ENCODE results near the gene ST6GALNAC3.

The ST6GALNAC3 gene

GRCh38 chr1:76541618-76542017, 467.1 kb downstream of the ST6GALNAC3 start:
- DNase-seq, result no peak

- DNase-seq, result no peak
Measured at GRCh38 chr1:76542359-76542758, 467.8 kb downstream of the ST6GALNAC3 start.

GRCh38 chr1:76543495-76543894, 468.9 kb downstream of the ST6GALNAC3 start:
- DNase-seq, result no peak

GRCh38 chr1:76546354-76546933, 471.9 kb downstream of the ST6GALNAC3 start:
- DNase-seq, result no peak

- DNase-seq, result no peak
Measured at GRCh38 chr1:76547916-76548315, 473.4 kb downstream of the ST6GALNAC3 start.

- no peak for DNase-seq
Measured at GRCh38 chr1:76548513-76549100, 474.1 kb downstream of the ST6GALNAC3 start.

- DNase-seq, result no peak
Measured at GRCh38 chr1:76554283-76554682, 479.7 kb downstream of the ST6GALNAC3 start.

- no peak for DNase-seq
Measured at GRCh38 chr1:76562292-76562691, 487.7 kb downstream of the ST6GALNAC3 start.

GRCh38 chr1:76568573-76569238, 494.2 kb downstream of the ST6GALNAC3 start:
- DNase-seq, result no peak

GRCh38 chr1:76571248-76571647, 496.7 kb downstream of the ST6GALNAC3 start:
- no peak for DNase-seq

GRCh38 chr1:76572229-76572628, 497.7 kb downstream of the ST6GALNAC3 start:
- no peak for DNase-seq

- DNase-seq, result no peak
Measured at GRCh38 chr1:76576876-76577524, 502.5 kb downstream of the ST6GALNAC3 start.

- no peak for DNase-seq
Measured at GRCh38 chr1:76577525-76578185, 503.1 kb downstream of the ST6GALNAC3 start.

GRCh38 chr1:76580206-76580605, 505.7 kb downstream of the ST6GALNAC3 start:
- DNase-seq, result no peak

GRCh38 chr1:76581712-76582111, 507.2 kb downstream of the ST6GALNAC3 start:
- DNase-seq, result no peak

- DNase-seq, result no peak
Measured at GRCh38 chr1:76583235-76583868, 508.8 kb downstream of the ST6GALNAC3 start.

GRCh38 chr1:76583875-76584477, 509.4 kb downstream of the ST6GALNAC3 start:
- DNase-seq, result no peak

- no peak for DNase-seq
Measured at GRCh38 chr1:76585980-76586674, 511.6 kb downstream of the ST6GALNAC3 start.

GRCh38 chr1:76587212-76587611, 512.7 kb downstream of the ST6GALNAC3 start:
- no peak for DNase-seq

GRCh38 chr1:76591461-76591860, 516.9 kb downstream of the ST6GALNAC3 start:
- DNase-seq, result no peak

- DNase-seq, result no peak
Measured at GRCh38 chr1:76591963-76592362, 517.4 kb downstream of the ST6GALNAC3 start.

GRCh38 chr1:76593141-76593540, 518.6 kb downstream of the ST6GALNAC3 start:
- no peak for DNase-seq

Measured in NCI-H187 (cell line).